Measurements from ENCODE around the gene RAPGEF6. TPM values are rescaled to one million over a fixed set of nuclear protein-coding genes. Genes with fewer than 3 reads are reported as not detected.

RAPGEF6 gene
- total and polyA plus RNA-seq, 9 of the 15 experiments (the other 6 are each of a cell fraction or from before 2014, with no cell fraction given), result 2.7 to 23.4 (median 12.7) TPM

GRCh38 chr5:131640043-131640856 lies 5.2 kb upstream of the RAPGEF6 start (continued):
- TF ChIP-seq ZNF407 (IDR thresholded peaks at IDR 0.05; ENCODE audit: low read depth) (no peak), HMBOX1 (IDR thresholded peaks at IDR 0.05) (peak; percentile 96), SRSF3 (IDR thresholded peaks at IDR 0.05; ENCODE audit: insufficient read depth, low read length) (no peak), LCOR (CRISPR knock-in tag; IDR thresholded peaks at IDR 0.05) (no peak), STAT5A (IDR thresholded peaks at IDR 0.05; ENCODE audit: borderline replicate concordance, low read length) (peak; percentile 73), ZNF77 (CRISPR knock-in tag; IDR thresholded peaks at IDR 0.05) (no peak), CEBPB (tag; IDR thresholded peaks at IDR 0.05) (peak; percentile 45; the same call in 1 of the 2 replicates), MTA2 (IDR thresholded peaks at IDR 0.05; ENCODE audit: low read depth) (peak; percentile 80), ZNF197 (CRISPR knock-in tag; IDR thresholded peaks at IDR 0.05; ENCODE audit: low read depth) (no peak), TBL1XR1 (IDR thresholded peaks at IDR 0.05; ENCODE audit: low read length in 2 of 2) (peak in 1 of 2 experiments; percentile 58; a peak in 1 of 4 replicates), TCF3 (CRISPR knock-in tag; IDR thresholded peaks at IDR 0.05) (peak; percentile 90), ZBTB43 (CRISPR knock-in tag; IDR thresholded peaks at IDR 0.05) (no peak), ESRRA (IDR thresholded peaks at IDR 0.05; ENCODE audit: borderline replicate concordance, low read depth) (no peak), PBX2 (CRISPR knock-in tag; IDR thresholded peaks at IDR 0.05; ENCODE audit: low read depth) (no peak), PBX2 (tag; conservative IDR thresholded peaks at IDR 0.05; ENCODE audit: low read depth) (peak; percentile 54)

Measured in K562 (cell line).